COLO668 (cell line): ENCODE results near the gene STPG2.

Experiments
- DNase-seq: peaks from one replicate; lab custom pipeline; 2025; ENCODE audit not compliant: unreplicated experiment; lab: John Stamatoyannopoulos, UW

STPG2 gene

DNA sequence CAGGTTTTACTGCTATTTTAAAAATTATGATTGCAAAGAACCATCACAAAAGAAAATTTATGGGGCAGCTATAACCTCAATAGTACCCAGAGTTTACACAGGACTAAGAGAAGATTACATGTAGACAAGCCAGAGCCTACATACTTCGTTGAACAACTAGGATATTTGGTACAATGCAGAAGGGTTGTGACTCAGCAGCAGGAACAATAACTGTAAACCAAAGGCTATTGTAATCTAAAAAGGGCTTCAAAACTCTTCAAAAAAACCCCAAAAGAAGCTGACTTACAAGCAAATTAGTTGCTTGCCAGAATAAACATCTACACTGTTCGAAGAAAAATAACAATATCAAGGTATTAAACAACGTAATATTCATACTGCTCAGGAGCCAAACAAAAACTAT is 618.0 kb downstream of the STPG2 start:
- no peak for DNase-seq

DNA sequence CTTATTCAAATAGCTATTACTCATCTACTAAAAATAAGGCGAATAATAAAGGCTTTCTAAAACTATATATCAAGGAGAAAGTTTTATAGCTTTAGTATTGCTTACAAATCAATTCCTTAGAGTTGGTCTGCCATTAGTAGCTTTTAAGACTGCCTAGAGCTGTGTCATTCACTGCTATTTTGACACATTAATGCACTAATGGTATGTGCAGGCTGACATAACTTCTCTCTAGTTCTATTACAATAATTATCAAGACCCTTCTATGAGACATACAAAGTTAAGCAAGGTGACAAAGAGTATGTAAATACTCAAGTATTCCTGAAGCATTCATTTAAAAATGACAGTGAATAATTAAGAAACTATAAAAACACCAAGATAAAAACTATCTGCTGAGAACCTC is 625.3 kb downstream of the STPG2 start:
- DNase-seq, result no peak

DNA sequence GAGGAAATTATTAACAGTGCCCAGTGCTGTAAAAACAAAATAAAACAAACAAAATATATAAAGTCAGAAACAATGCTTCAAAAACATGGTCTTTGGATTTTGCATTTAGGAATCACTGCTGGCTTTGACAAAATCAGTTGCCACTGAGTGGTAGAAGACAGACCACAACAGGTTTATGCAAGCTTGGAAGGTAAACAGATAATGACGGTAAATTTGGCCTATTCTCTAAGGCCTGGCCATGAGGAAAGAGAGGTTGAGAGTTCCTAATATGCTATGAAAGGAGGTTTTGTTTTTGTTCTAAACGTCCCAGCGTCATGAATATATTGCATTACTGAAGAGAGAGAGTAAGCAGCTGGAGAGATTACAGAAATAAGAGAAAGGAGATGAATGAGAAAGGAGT is 629.4 kb downstream of the STPG2 start:
- DNase-seq, result no peak
